Fibroblast of the aortic adventitia (primary cell): ENCODE data around the gene RANBP9. TPM values are rescaled to one million over a fixed set of nuclear protein-coding genes. Genes with fewer than 3 reads are reported as not detected.

Source experiments
- DNase-seq: peaks from one replicate; pipeline ENCODE4 v3.0.0-alpha.2; 2010; ENCODE audit warnings: low read depth
- H3K4me3 ChIP-seq: 2 replicates; pipeline ENCODE4 v1.5.1; 2011; ENCODE audit warnings: low read depth, mild to moderate bottlenecking, control low read depth, low read length, moderate library complexity
- CTCF ChIP-seq: IDR thresholded peaks from 2 replicates; pipeline ENCODE4 v1.5.1; 2011; ENCODE audit warnings: mild to moderate bottlenecking, low read length, control low read depth, inconsistent platforms; ENCODE audit not compliant: insufficient read depth
- total RNA-seq: library from RNA; depleted of rRNA; stranded (reverse); fragments of >200 nt; gene quantifications from 2 replicates; pipeline ENCODE4 v1.2.3, GENCODE V29; 2012; ENCODE audit warnings: low replicate concordance

Gene RANBP9
- total RNA-seq, 1 donor = 35.5 TPM

GRCh38 chr6:13688692-13689196 lies 22.9 kb downstream of the RANBP9 start:
- TF ChIP-seq CTCF = no peak
- no peak for DNase-seq
- H3K4me3 ChIP-seq = no peak overlapping the region

GRCh38 chr6:13687917-13688351 lies 23.7 kb downstream of the RANBP9 start:
- TF ChIP-seq CTCF = no peak
- H3K4me3 ChIP-seq = no peak overlapping the region
- no peak for DNase-seq

GRCh38 chr6:13684855-13685254 lies 26.8 kb downstream of the RANBP9 start:
- no peak overlapping the region for H3K4me3 ChIP-seq
- no peak for TF ChIP-seq CTCF
- DNase-seq = no peak

- no peak for DNase-seq
- no peak for TF ChIP-seq CTCF
- H3K4me3 ChIP-seq = no peak overlapping the region
Observed at GRCh38 chr6:13683038-13683437, 28.6 kb downstream of the RANBP9 start.

- no peak for DNase-seq
- TF ChIP-seq CTCF = no peak
- no peak overlapping the region for H3K4me3 ChIP-seq
Observed at GRCh38 chr6:13682346-13682745, 29.3 kb downstream of the RANBP9 start.

GRCh38 chr6:13681305-13682061 lies 30.2 kb downstream of the RANBP9 start:
- TF ChIP-seq CTCF = no peak
- no peak for DNase-seq
- no peak overlapping the region for H3K4me3 ChIP-seq
